GM12892 (cell line): ENCODE results near the gene DCK.

Source experiments
- POLR2A ChIP-seq: IDR thresholded peaks from 2 replicates; pipeline ENCODE4 v1.6.1; 2011; ENCODE audit warnings: low read depth, low read length, control low read depth
- POLR2AphosphoS5 ChIP-seq: IDR thresholded peaks from 2 replicates; pipeline ENCODE4 v1.6.1; 2011; ENCODE audit warnings: low read depth, low read length, control low read depth
- TAF1 ChIP-seq: IDR thresholded peaks from 2 replicates; pipeline ENCODE4 v1.6.1; 2011; ENCODE audit warnings: low read depth, mild to moderate bottlenecking, control low read depth, low read length, borderline replicate concordance

- TF ChIP-seq TAF1 (no peak), POLR2A (no peak), POLR2AphosphoS5 (no peak)
These were observed 55.9 kb downstream of the DCK start for GRCh38 chr4:71049395-71049794.
